ENCODE measurements around the gene FBN2.
"Not testable (repeated sequence)": the region's sequence is repeated elsewhere in the genome, so short reads cannot be mapped to it uniquely, and the experiment has no call there.

The FBN2 gene

DNA sequence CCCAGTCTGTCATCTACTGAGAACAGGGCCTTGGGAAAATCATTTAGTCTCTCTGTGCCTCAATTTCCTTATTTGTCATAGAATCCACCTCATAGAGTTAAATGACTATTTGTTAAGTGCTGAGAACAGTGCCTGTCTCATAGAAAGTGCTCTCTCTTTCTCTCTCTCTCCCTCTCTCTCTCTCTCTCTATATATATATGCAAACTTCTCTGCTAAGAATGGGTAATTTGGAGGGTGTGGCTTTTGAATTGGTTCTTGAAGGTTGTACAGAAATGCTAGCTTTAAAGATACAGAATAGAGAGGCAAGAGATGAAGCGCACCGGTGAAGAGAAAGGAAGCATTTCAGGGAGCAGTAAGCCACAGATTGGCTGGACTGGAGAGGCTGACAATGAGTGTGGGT, 197.4 kb downstream of the FBN2 start:
- H3K27me3 ChIP-seq (ENCODE audit: control insufficient read depth, insufficient read depth, low read length) = no peaks in the 10 kb centered on the region
- no peaks in the 10 kb centered on the region for H3K9me3 ChIP-seq (ENCODE audit: control insufficient read depth, insufficient read depth, low read length)
- no peak overlapping the region for H3K27ac ChIP-seq (ENCODE audit: low read depth, low read length)
- no peak overlapping the region for H3K9ac ChIP-seq (ENCODE audit: low read depth, low read length)
- no peaks in the 10 kb centered on the region for H3K4me1 ChIP-seq (ENCODE audit: control insufficient read depth, insufficient read depth, low read length)
- H3K36me3 ChIP-seq (ENCODE audit: control insufficient read depth, insufficient read depth, low read length) = 0 out of 2 replicates have a peak, but pooled peaks cover 4% of the 10 kb centered on the region
- H3K4me3 ChIP-seq (ENCODE audit: low read depth, low read length) = no peak overlapping the region

DNA sequence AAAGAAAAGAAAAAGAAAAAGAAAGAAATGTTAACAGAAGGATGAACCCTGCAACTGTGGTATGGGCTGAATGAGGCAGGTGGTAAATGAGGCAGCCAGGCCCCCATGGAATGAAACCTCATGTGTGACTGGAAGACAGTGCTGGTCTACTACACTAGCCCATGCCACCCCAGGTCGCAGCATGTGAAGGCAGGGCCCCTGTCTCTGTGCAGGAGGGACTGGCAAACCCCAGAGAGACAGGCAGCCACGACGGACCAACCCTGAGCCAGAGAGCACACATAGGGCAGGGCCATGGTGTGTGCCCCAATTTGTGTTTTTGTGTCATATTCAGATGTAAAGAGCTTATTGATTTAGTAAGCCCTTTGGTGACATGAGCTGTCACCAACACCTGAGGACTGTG, 198.5 kb downstream of the FBN2 start:
- H3K36me3 ChIP-seq (ENCODE audit: control insufficient read depth, insufficient read depth, low read length) = 0 out of 2 replicates have a peak, but pooled peaks cover 4% of the 10 kb centered on the region
- no peak overlapping the region for H3K9ac ChIP-seq (ENCODE audit: low read depth, low read length)
- no peaks in the 10 kb centered on the region for H3K27me3 ChIP-seq (ENCODE audit: control insufficient read depth, insufficient read depth, low read length)
- no peaks in the 10 kb centered on the region for H3K4me1 ChIP-seq (ENCODE audit: control insufficient read depth, insufficient read depth, low read length)
- H3K4me3 ChIP-seq (ENCODE audit: low read depth, low read length) = no peak overlapping the region
- H3K9me3 ChIP-seq (ENCODE audit: control insufficient read depth, insufficient read depth, low read length) = no peaks in the 10 kb centered on the region
- H3K27ac ChIP-seq (ENCODE audit: low read depth, low read length) = no peak overlapping the region

DNA sequence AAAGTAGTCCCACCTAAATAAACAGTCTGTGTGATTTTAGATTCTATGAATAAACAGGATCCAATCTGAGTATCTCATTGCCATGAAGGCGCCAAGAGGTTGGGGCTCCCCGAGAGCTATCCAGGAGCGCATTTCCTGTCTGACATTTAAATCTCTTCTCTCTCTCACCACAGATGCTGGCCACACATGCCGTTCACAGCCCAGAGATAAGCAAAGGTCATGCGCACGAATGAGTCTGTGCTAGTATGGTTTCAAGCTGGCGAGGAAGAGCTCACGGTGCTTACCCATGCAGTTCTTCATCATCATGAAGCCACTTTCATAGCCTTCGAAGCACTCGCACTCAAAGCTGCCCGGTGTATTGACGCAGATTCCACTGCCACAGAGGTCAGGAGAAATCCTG, 199.4 kb downstream of the FBN2 start:
- H3K9me3 ChIP-seq (ENCODE audit: control insufficient read depth, insufficient read depth, low read length) = no peaks in the 10 kb centered on the region
- H3K27ac ChIP-seq (ENCODE audit: low read depth, low read length) = no peak overlapping the region
- H3K4me3 ChIP-seq (ENCODE audit: low read depth, low read length) = no peak overlapping the region
- 0 out of 2 replicates have a peak, but pooled peaks cover 4% of the 10 kb centered on the region for H3K36me3 ChIP-seq (ENCODE audit: control insufficient read depth, insufficient read depth, low read length)
- no peaks in the 10 kb centered on the region for H3K4me1 ChIP-seq (ENCODE audit: control insufficient read depth, insufficient read depth, low read length)
- H3K9ac ChIP-seq (ENCODE audit: low read depth, low read length) = no peak overlapping the region
- H3K27me3 ChIP-seq (ENCODE audit: control insufficient read depth, insufficient read depth, low read length) = no peaks in the 10 kb centered on the region

DNA sequence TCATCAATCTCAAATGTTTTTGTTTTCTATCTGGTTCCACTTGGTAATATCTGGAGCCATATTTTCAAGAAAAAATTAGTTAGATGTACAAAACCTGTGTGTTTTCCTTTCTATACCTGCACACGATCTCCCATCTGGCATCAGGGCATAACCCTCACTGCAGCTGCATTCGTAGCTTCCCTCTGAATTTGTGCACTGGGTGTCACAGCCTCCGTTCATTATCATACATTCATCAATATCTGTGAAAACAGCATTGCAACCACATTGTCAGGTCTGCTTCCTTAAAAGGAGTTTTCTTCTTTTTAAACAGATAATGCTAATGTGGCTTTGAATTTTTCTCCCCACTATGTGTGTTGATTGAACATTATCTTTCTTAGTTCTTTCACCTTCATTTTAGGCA, 202.7 kb downstream of the FBN2 start:
- Histone ChIP-seq H3K27me3 (ENCODE audit: control insufficient read depth, insufficient read depth, low read length) (no peaks in the 10 kb centered on the region), H3K36me3 (ENCODE audit: control insufficient read depth, insufficient read depth, low read length) (0 out of 2 replicates have a peak, but pooled peaks cover 12% of the 10 kb centered on the region), H3K4me1 (ENCODE audit: control insufficient read depth, insufficient read depth, low read length) (no peaks in the 10 kb centered on the region), H3K27ac (ENCODE audit: low read depth, low read length) (no peak overlapping the region), H3K9ac (ENCODE audit: low read depth, low read length) (no peak overlapping the region), H3K9me3 (ENCODE audit: control insufficient read depth, insufficient read depth, low read length) (no peaks in the 10 kb centered on the region), H3K4me3 (ENCODE audit: low read depth, low read length) (no peak overlapping the region)

DNA sequence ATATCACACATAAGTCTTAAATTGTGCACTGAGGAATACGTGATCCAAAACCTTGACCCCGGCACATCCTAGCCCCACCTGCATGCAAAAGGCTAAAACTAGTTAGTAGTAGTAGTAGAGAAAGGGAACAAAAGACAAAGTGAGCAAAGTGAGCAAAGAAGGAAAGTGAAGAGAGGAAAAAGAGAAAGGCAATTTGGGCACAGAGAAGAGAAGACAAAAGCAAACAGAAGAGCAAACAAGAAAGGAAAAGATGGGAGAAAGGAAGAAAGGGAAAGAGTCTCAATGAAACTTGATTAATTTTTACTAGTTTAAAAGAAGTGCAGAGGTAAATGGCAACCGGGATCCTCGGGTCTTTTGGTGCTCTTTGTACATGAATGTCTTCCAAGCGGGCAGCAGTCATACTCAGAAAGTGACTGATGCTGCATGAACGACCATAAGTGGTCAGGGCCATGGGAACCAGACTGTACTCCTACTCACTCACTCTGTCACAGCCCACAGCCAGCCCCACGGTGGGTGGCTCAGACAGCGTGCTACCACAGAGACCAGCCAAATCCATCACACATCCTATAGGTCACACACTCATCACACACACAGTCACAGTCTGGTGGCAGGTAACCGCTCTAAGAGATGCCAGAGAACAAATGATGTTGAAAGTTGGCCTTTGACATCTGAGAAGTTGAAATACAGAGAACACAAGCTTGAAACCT, 203.9 kb downstream of the FBN2 start:
- no peak overlapping the region for H3K4me3 ChIP-seq (ENCODE audit: low read depth, low read length)
- H3K9me3 ChIP-seq (ENCODE audit: control insufficient read depth, insufficient read depth, low read length) = no peaks in the 10 kb centered on the region
- no peaks in the 10 kb centered on the region for H3K27me3 ChIP-seq (ENCODE audit: control insufficient read depth, insufficient read depth, low read length)
- H3K27ac ChIP-seq (ENCODE audit: low read depth, low read length) = no peak overlapping the region
- no peaks in the 10 kb centered on the region for H3K4me1 ChIP-seq (ENCODE audit: control insufficient read depth, insufficient read depth, low read length)
- H3K36me3 ChIP-seq (ENCODE audit: control insufficient read depth, insufficient read depth, low read length) = 0 out of 2 replicates have a peak, but pooled peaks cover 15% of the 10 kb centered on the region
- no peak overlapping the region for H3K9ac ChIP-seq (ENCODE audit: low read depth, low read length)

DNA sequence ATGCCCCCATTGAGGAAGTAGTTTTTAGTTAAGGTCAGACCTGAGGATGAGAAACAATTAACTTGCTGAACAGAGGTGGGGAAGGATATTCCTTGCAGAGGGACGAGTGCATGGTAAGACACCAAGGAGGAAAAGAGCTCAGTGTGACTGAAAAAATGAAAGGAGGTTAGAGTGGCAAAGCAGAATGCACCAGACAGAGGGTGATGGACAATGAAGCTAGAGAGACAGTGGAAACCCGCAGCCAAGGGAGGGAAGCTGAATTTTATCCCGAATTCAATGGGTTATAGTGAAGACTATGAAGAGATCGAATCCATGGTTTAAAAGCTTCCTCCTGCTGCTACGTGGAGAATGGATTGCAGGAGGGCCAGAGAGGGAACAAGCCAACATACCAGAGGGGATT, 206.8 kb downstream of the FBN2 start:
- Histone ChIP-seq H3K4me3 (ENCODE audit: low read depth, low read length) (no peak overlapping the region), H3K4me1 (ENCODE audit: control insufficient read depth, insufficient read depth, low read length) (no peaks in the 10 kb centered on the region), H3K27me3 (ENCODE audit: control insufficient read depth, insufficient read depth, low read length) (no peaks in the 10 kb centered on the region), H3K9ac (ENCODE audit: low read depth, low read length) (no peak overlapping the region), H3K9me3 (ENCODE audit: control insufficient read depth, insufficient read depth, low read length) (no peaks in the 10 kb centered on the region), H3K36me3 (ENCODE audit: control insufficient read depth, insufficient read depth, low read length) (0 out of 2 replicates have a peak, but pooled peaks cover 12% of the 10 kb centered on the region), H3K27ac (ENCODE audit: low read depth, low read length) (no peak overlapping the region)

DNA sequence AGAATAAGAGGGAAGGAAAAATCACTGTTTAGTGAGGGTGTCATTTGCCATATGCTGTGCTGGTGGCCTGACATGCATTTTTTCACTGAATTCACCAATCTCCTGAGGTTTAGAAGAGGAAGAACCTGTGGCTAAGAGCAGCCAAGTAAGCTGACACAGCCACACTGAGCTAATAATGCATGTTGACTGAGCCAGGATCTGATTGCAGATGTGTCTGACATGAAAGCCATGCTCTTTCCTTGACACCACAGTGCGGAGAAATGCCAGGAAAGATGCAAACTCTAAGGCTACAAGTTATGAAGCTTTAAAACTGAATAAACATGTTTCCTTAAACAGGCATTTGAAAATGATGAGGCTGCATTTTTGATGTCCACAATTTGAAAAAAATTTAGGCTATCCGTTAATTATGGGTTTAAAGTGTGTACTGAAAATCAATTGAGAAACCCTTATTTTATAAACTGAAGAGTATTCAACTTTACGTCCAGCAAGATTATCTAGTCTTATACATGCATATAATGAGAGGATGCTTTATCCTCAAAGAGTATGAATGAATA, 208.6 kb downstream of the FBN2 start:
- Histone ChIP-seq H3K9ac (ENCODE audit: low read depth, low read length) (no peak overlapping the region), H3K36me3 (ENCODE audit: control insufficient read depth, insufficient read depth, low read length) (0 out of 2 replicates have a peak, but pooled peaks cover 12% of the 10 kb centered on the region), H3K4me3 (ENCODE audit: low read depth, low read length) (no peak overlapping the region), H3K27ac (ENCODE audit: low read depth, low read length) (no peak overlapping the region), H3K4me1 (ENCODE audit: control insufficient read depth, insufficient read depth, low read length) (no peaks in the 10 kb centered on the region), H3K27me3 (ENCODE audit: control insufficient read depth, insufficient read depth, low read length) (no peaks in the 10 kb centered on the region), H3K9me3 (ENCODE audit: control insufficient read depth, insufficient read depth, low read length) (no peaks in the 10 kb centered on the region)

DNA sequence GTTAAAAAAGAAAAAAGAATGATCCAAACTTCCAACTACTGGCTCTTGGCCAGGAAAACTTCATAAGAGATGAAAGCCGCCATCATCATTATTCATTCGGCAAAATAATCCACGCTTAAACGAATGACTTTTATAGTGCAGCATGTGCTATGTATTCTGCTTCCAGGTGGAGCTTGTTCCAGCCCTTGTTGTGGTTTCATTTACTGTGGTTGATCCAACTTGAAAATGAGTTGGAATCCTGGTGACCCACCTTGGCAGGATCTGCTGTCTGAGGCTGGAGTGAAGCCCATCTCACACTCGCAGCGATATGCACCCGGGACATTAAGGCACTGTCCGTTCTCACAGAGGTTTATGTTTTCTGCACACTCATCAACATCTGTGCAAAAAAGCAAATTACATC, 209.6 kb downstream of the FBN2 start:
- no peaks in the 10 kb centered on the region for H3K9me3 ChIP-seq (ENCODE audit: control insufficient read depth, insufficient read depth, low read length)
- H3K9ac ChIP-seq (ENCODE audit: low read depth, low read length) = no peak overlapping the region
- H3K4me3 ChIP-seq (ENCODE audit: low read depth, low read length) = no peak overlapping the region
- no peaks in the 10 kb centered on the region for H3K4me1 ChIP-seq (ENCODE audit: control insufficient read depth, insufficient read depth, low read length)
- H3K27me3 ChIP-seq (ENCODE audit: control insufficient read depth, insufficient read depth, low read length) = no peaks in the 10 kb centered on the region
- H3K36me3 ChIP-seq (ENCODE audit: control insufficient read depth, insufficient read depth, low read length) = 0 out of 2 replicates have a peak, but pooled peaks cover 12% of the 10 kb centered on the region
- no peak overlapping the region for H3K27ac ChIP-seq (ENCODE audit: low read depth, low read length)

DNA sequence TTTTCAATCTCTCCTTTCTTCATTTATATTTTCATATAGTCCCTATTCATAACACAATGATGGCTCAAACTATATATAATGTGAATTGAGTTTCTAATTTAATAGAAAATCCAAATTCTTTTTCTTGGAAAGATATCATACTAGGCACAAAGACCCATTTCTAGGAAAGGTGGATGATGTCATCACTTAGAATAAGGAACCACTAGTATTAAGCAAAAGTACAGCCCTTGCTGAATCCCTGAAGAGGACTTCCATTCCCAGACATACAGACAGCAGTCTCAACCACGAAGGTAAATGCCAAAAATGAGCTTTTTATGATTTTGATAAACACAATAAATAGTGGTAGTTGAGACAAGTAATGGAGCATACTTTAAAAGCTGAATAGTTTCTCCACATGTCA, 210.0 kb downstream of the FBN2 start:
- Histone ChIP-seq H3K4me3 (ENCODE audit: low read depth, low read length) (no peak overlapping the region), H3K9me3 (ENCODE audit: control insufficient read depth, insufficient read depth, low read length) (no peaks in the 10 kb centered on the region), H3K9ac (ENCODE audit: low read depth, low read length) (no peak overlapping the region), H3K27ac (ENCODE audit: low read depth, low read length) (no peak overlapping the region), H3K36me3 (ENCODE audit: control insufficient read depth, insufficient read depth, low read length) (0 out of 2 replicates have a peak, but pooled peaks cover 12% of the 10 kb centered on the region), H3K27me3 (ENCODE audit: control insufficient read depth, insufficient read depth, low read length) (no peaks in the 10 kb centered on the region), H3K4me1 (ENCODE audit: control insufficient read depth, insufficient read depth, low read length) (no peaks in the 10 kb centered on the region)

DNA sequence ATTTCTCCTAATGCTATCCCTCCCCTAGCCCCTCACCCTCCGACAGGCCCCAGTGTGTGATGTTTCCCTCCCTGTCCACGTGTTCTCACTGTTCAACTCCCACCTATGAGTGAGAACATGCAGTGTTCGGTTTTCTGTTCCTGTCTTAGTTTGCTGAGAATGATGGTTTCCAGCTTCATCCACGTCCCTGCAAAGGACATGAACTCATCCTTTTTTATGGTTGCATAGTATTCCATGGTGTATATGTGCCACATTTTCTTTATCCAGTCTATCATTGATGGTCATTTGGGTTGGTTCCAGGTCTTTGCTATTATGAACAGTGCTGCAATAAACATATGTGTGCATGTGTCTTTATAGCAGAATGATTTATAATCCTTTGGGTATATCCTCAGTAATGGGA, 216.6 kb downstream of the FBN2 start:
- H3K4me3 ChIP-seq (ENCODE audit: low read depth, low read length); H3K4me1 ChIP-seq (ENCODE audit: control insufficient read depth, insufficient read depth, low read length); H3K27me3 ChIP-seq (ENCODE audit: control insufficient read depth, insufficient read depth, low read length); H3K27ac ChIP-seq (ENCODE audit: low read depth, low read length); H3K36me3 ChIP-seq (ENCODE audit: control insufficient read depth, insufficient read depth, low read length); H3K9ac ChIP-seq (ENCODE audit: low read depth, low read length); H3K9me3 ChIP-seq (ENCODE audit: control insufficient read depth, insufficient read depth, low read length): not testable (repeated sequence)

DNA sequence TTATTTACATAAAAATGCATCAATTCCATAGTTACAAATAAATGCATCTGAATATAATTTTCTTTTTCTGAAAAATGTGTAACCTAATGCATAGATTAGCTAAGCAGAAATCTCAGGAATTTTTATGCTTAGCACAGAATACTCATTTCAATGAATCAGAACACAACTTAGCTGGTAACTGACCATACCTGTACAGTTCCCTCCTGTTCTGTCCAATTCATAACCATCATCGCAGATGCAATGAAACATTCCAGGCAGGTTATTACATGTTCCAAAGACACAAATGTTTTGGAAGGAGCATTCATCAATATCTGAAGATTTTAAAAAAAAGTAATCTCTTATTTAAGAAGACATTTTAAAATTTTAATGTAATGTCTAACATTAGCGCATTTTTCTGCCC, 219.4 kb downstream of the FBN2 start:
- Histone ChIP-seq H3K4me3 (ENCODE audit: low read depth, low read length) (no peak overlapping the region), H3K9ac (ENCODE audit: low read depth, low read length) (no peak overlapping the region), H3K36me3 (ENCODE audit: control insufficient read depth, insufficient read depth, low read length) (no peaks in the 10 kb centered on the region), H3K27ac (ENCODE audit: low read depth, low read length) (no peak overlapping the region), H3K27me3 (ENCODE audit: control insufficient read depth, insufficient read depth, low read length) (no peaks in the 10 kb centered on the region), H3K9me3 (ENCODE audit: control insufficient read depth, insufficient read depth, low read length) (no peaks in the 10 kb centered on the region), H3K4me1 (ENCODE audit: control insufficient read depth, insufficient read depth, low read length) (no peaks in the 10 kb centered on the region)

Measured in HUES48 (cell line).